Gastrocnemius medialis (tissue), 4 donors: ENCODE results near the gene AKR1C2.
"Not testable (repeated sequence)": the region's sequence is repeated elsewhere in the genome, so short reads cannot be mapped to it uniquely, and the experiment has no call there.

Experiments used
- CTCF ChIP-seq, 5 experiments: fragments of 450-650 bp in 3 of 5; fragments of 200-600 bp in 2 of 5; sonication (generic) in 2 of 5; IDR thresholded peaks in 4 of 5; conservative IDR thresholded peaks in 1 of 5; 1 replicate in 4 of 5; 2 replicates in 1 of 5; pipeline ENCODE4 v1.5.1; 2016 to 2019; ENCODE audit warnings: antibody characterized with exemption in 5 of 5, mild to moderate bottlenecking in 3 of 5, moderate library complexity in 3 of 5
- POLR2A ChIP-seq, 2 donors: fragments of 450-650 bp; IDR thresholded peaks; one replicate each; pipeline ENCODE4 v1.6.1; 2017; ENCODE audit warnings: antibody characterized with exemption in 2 of 2, mild to moderate bottlenecking in 2 of 2, moderate library complexity in 2 of 2

- not testable (repeated sequence) for TF ChIP-seq CTCF (IDR thresholded peaks at IDR 0.05 in 4 of 5, conservative IDR thresholded peaks at IDR 0.05 in 1 of 5); POLR2A (IDR thresholded peaks at IDR 0.05)
These were observed 46.6 kb downstream of the AKR1C2 start for GRCh38 chr10:4956955-4957645.
